ENCODE data around the gene TLE6.

Gene TLE6

GRCh38 chr19:3038214-3038613, 60.9 kb downstream of the TLE6 start:
- Histone ChIP-seq H3K27me3 (ENCODE audit: insufficient read depth, low read length) (no peaks in the 10 kb centered on the region), H3K4me1 (ENCODE audit: control insufficient read depth, insufficient read depth, low read length, unreplicated experiment) (peaks cover 4% of the 10 kb centered on the region), H3K79me2 (ENCODE audit: control insufficient read depth, insufficient read depth, low read length, unreplicated experiment) (no peaks in the 10 kb centered on the region), H3K36me3 (ENCODE audit: insufficient read depth, low read length) (no peaks in the 10 kb centered on the region), H3K4me3 (ENCODE audit: low read depth, low read length) (no peak overlapping the region), H3K27ac (ENCODE audit: low read depth, low read length) (no peak overlapping the region), H2AFZ (ENCODE audit: low read length, unreplicated experiment) (no peak overlapping the region)

GRCh38 chr19:3039125-3039524, 61.8 kb downstream of the TLE6 start:
- Histone ChIP-seq H3K27ac (ENCODE audit: low read depth, low read length) (no peak overlapping the region), H3K4me1 (ENCODE audit: control insufficient read depth, insufficient read depth, low read length, unreplicated experiment) (peaks cover 4% of the 10 kb centered on the region), H3K36me3 (ENCODE audit: insufficient read depth, low read length) (no peaks in the 10 kb centered on the region), H3K79me2 (ENCODE audit: control insufficient read depth, insufficient read depth, low read length, unreplicated experiment) (no peaks in the 10 kb centered on the region), H3K4me3 (ENCODE audit: low read depth, low read length) (no peak overlapping the region), H3K27me3 (ENCODE audit: insufficient read depth, low read length) (no peaks in the 10 kb centered on the region), H2AFZ (ENCODE audit: low read length, unreplicated experiment) (no peak overlapping the region)

GRCh38 chr19:3039641-3040077, 62.3 kb downstream of the TLE6 start:
- H3K27ac ChIP-seq (ENCODE audit: low read depth, low read length): no peak overlapping the region

GRCh38 chr19:3041327-3041726, 64.0 kb downstream of the TLE6 start:
- Histone ChIP-seq H2AFZ (ENCODE audit: low read length, unreplicated experiment) (no peak overlapping the region), H3K4me3 (ENCODE audit: low read depth, low read length) (no peak overlapping the region), H3K36me3 (ENCODE audit: insufficient read depth, low read length) (no peaks in the 10 kb centered on the region), H3K4me1 (ENCODE audit: control insufficient read depth, insufficient read depth, low read length, unreplicated experiment) (no peaks in the 10 kb centered on the region), H3K79me2 (ENCODE audit: control insufficient read depth, insufficient read depth, low read length, unreplicated experiment) (no peaks in the 10 kb centered on the region), H3K27ac (ENCODE audit: low read depth, low read length) (no peak overlapping the region), H3K27me3 (ENCODE audit: insufficient read depth, low read length) (no peaks in the 10 kb centered on the region)

More at GRCh38 chr19:3039641-3040077, 62.3 kb downstream of the TLE6 start:
- H3K79me2 ChIP-seq (ENCODE audit: control insufficient read depth, insufficient read depth, low read length, unreplicated experiment): no peaks in the 10 kb centered on the region
- H2AFZ ChIP-seq (ENCODE audit: low read length, unreplicated experiment): no peak overlapping the region
- no peaks in the 10 kb centered on the region for H3K36me3 ChIP-seq (ENCODE audit: insufficient read depth, low read length)
- peaks cover 4% of the 10 kb centered on the region for H3K4me1 ChIP-seq (ENCODE audit: control insufficient read depth, insufficient read depth, low read length, unreplicated experiment)
- H3K27me3 ChIP-seq (ENCODE audit: insufficient read depth, low read length): no peaks in the 10 kb centered on the region
- H3K4me3 ChIP-seq (ENCODE audit: low read depth, low read length): no peak overlapping the region

GRCh38 chr19:3041761-3042620, 64.6 kb downstream of the TLE6 start:
- no peak overlapping the region for H3K27ac ChIP-seq (ENCODE audit: low read depth, low read length)
- H2AFZ ChIP-seq (ENCODE audit: low read length, unreplicated experiment): no peak overlapping the region
- no peak overlapping the region for H3K4me3 ChIP-seq (ENCODE audit: low read depth, low read length)

GRCh38 chr19:3042621-3043267, 65.4 kb downstream of the TLE6 start:
- no peak overlapping the region for H3K4me3 ChIP-seq (ENCODE audit: low read depth, low read length)

More at GRCh38 chr19:3041761-3042620, 64.6 kb downstream of the TLE6 start:
- H3K4me1 ChIP-seq (ENCODE audit: control insufficient read depth, insufficient read depth, low read length, unreplicated experiment): no peaks in the 10 kb centered on the region
- H3K79me2 ChIP-seq (ENCODE audit: control insufficient read depth, insufficient read depth, low read length, unreplicated experiment): no peaks in the 10 kb centered on the region
- no peaks in the 10 kb centered on the region for H3K36me3 ChIP-seq (ENCODE audit: insufficient read depth, low read length)
- H3K27me3 ChIP-seq (ENCODE audit: insufficient read depth, low read length): no peaks in the 10 kb centered on the region

More at GRCh38 chr19:3042621-3043267, 65.4 kb downstream of the TLE6 start:
- Histone ChIP-seq H3K36me3 (ENCODE audit: insufficient read depth, low read length) (no peaks in the 10 kb centered on the region), H3K4me1 (ENCODE audit: control insufficient read depth, insufficient read depth, low read length, unreplicated experiment) (no peaks in the 10 kb centered on the region), H3K27me3 (ENCODE audit: insufficient read depth, low read length) (no peaks in the 10 kb centered on the region), H2AFZ (ENCODE audit: low read length, unreplicated experiment) (no peak overlapping the region), H3K79me2 (ENCODE audit: control insufficient read depth, insufficient read depth, low read length, unreplicated experiment) (no peaks in the 10 kb centered on the region), H3K27ac (ENCODE audit: low read depth, low read length) (no peak overlapping the region)

Data from ACC112 (cell line).